ENCODE data around the gene DES.
"Not testable (repeated sequence)": the region's sequence is repeated elsewhere in the genome, so short reads cannot be mapped to it uniquely, and the experiment has no call there.

The DES gene

GRCh38 chr2:219400562-219400961, 17.6 kb upstream of the DES start:
- DNase-seq, result no peak

GRCh38 chr2:219401606-219402005, 16.6 kb upstream of the DES start:
- DNase-seq, result no peak

- DNase-seq, result peak; percentile 72
Observed at GRCh38 chr2:219402665-219403515, 15.3 kb upstream of the DES start.

- no peak for DNase-seq
Observed at GRCh38 chr2:219403861-219404260, 14.3 kb upstream of the DES start.

GRCh38 chr2:219404291-219404910, 13.8 kb upstream of the DES start:
- no peak for DNase-seq

GRCh38 chr2:219404954-219405353, 13.2 kb upstream of the DES start:
- no peak for DNase-seq

GRCh38 chr2:219405451-219405850, 12.7 kb upstream of the DES start:
- DNase-seq, result no peak

- no peak for DNase-seq
Observed at GRCh38 chr2:219405958-219406860, 12.0 kb upstream of the DES start.

- DNase-seq, result no peak
Observed at GRCh38 chr2:219406861-219407230, 11.3 kb upstream of the DES start.

- DNase-seq, result not testable (repeated sequence)
Observed at GRCh38 chr2:219407343-219407742, 10.8 kb upstream of the DES start.

- no peak for DNase-seq
Observed at GRCh38 chr2:219408204-219408603, 10.0 kb upstream of the DES start.

GRCh38 chr2:219408631-219409030, 9.5 kb upstream of the DES start:
- DNase-seq, result no peak

GRCh38 chr2:219409619-219410018, 8.6 kb upstream of the DES start:
- no peak for DNase-seq

GRCh38 chr2:219410390-219410789, 7.8 kb upstream of the DES start:
- no peak for DNase-seq

GRCh38 chr2:219414857-219415256, 3.3 kb upstream of the DES start:
- DNase-seq, result no peak

GRCh38 chr2:219415580-219416234, 2.5 kb upstream of the DES start:
- DNase-seq, result no peak

- no peak for DNase-seq
Observed at GRCh38 chr2:219416235-219416602, 2.0 kb upstream of the DES start.

- no peak for DNase-seq
Observed at GRCh38 chr2:219416938-219417337, 1.2 kb upstream of the DES start.

- DNase-seq, result no peak
Observed at GRCh38 chr2:219417374-219417773, 803 bp upstream of the DES start.

- DNase-seq, result no peak
Observed at GRCh38 chr2:219419012-219419324, 791 bp downstream of the DES start.

GRCh38 chr2:219419331-219420197, 1.4 kb downstream of the DES start:
- DNase-seq, result no peak

GRCh38 chr2:219420687-219421086, 2.5 kb downstream of the DES start:
- no peak for DNase-seq

All from NCI-H2029 (cell line).